Measurements from ENCODE around the gene WWOX.

DNA sequence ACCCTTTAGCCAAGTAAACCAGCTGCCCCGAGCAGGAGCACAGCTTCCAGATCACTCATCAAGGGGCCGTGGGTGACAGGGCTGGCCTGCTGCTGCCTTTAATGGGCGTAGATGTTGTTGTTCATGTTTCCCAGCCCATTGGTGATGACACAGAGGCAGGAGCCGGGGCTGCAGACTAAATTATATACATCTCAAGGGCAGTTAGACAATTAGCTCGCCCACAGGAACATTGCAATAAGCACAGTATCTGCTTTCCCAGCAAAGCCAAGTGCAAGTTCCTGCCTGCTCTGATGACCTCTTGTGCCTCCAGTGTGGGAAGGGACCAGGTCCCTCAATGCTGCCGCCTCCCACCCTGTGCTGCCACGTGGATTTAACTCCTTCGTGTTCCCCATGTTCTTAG, 1015.3 kb downstream of the WWOX start:
- TF ChIP-seq SIN3A (IDR thresholded peaks at IDR 0.05; ENCODE audit: borderline replicate concordance, insufficient read depth, low read length) (no peak), POLR2AphosphoS5 (IDR thresholded peaks at IDR 0.05; ENCODE audit: low read depth, low read length) (no peak), FOXP2 (optimal IDR thresholded peaks at IDR 0.05; ENCODE audit: borderline replicate concordance, extremely low read depth, extremely low read length, insufficient read depth) (no peak), REST (IDR thresholded peaks at IDR 0.05; ENCODE audit: insufficient read depth in 1 of 2, low read depth in 2 of 2, low read length in 2 of 2) (no peak), TAF1 (IDR thresholded peaks at IDR 0.05; ENCODE audit: borderline replicate concordance, insufficient read depth, low read length) (no peak)
